Fibroblast of pulmonary artery (primary cell): ENCODE data around the gene TUT1.
"Not testable (repeated sequence)": the region's sequence is repeated elsewhere in the genome, so short reads cannot be mapped to it uniquely, and the experiment has no call there.

Source experiments
- DNase-seq: peaks from one replicate; pipeline ENCODE4 v3.0.0-alpha.2; 2010; ENCODE audit warnings: low read depth
- H3K4me3 ChIP-seq: replicated peaks from 2 replicates; pipeline ENCODE4 v1.5.1; 2011; ENCODE audit warnings: low read depth, mild to moderate bottlenecking, control low read depth, low read length, moderate library complexity
- CTCF ChIP-seq: IDR thresholded peaks from 2 replicates; pipeline ENCODE4 v1.5.1; 2011; ENCODE audit warnings: mild to moderate bottlenecking, control low read depth, low read length, inconsistent platforms; ENCODE audit errors: missing control alignments

Gene TUT1

DNA sequence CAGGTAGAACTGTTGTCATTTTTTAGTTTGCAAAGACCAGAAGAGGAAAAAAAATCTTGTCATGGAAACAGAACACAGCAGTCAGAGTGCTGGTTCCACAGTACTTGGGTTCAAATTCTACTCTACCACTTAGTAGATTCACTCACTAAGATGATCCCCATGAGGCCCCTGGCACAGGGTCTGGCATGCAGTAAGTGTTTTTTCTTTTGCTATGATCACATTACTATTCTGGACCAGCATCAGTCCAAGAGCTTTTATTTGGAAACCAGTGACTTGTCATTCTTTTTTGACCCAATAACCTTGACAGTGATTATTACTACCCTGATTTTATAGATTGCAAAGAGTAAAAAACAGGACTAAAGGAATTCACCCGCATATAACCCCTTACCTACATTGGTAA, 21.7 kb downstream of the TUT1 start:
- DNase-seq, result no peak
- TF ChIP-seq CTCF, result no peak
- H3K4me3 ChIP-seq, result no peak overlapping the region

DNA sequence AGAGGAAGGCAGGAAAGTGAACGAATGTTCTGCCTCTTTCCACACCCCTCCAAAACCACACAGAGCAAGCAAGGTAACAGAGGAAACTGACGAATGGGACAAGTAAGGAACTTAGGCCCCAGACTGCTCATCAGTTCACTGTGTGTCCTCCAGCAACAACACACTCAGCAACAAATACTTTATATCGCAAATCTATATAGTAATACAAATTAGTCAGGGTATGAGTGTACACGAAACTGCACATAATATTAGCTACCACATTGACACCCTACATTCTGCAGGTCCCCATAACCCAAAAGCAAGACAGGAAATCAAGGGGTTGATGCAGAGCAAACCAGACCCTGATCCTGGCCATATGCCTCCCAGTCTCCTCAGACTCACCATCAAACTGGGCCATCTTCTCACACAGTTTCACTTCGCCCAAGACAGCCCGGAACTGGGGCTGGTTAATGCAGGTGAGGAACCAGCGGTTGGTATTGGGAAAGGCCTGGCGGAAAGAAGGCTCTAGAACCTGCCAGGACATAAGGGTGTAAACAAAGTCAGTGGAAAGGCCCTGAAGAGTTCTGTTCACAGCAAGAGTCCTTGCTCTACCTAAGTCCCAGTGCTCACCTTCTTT, 24.2 kb downstream of the TUT1 start:
- TF ChIP-seq CTCF, result no peak
- H3K4me3 ChIP-seq, result no peak overlapping the region
- no peak for DNase-seq

DNA sequence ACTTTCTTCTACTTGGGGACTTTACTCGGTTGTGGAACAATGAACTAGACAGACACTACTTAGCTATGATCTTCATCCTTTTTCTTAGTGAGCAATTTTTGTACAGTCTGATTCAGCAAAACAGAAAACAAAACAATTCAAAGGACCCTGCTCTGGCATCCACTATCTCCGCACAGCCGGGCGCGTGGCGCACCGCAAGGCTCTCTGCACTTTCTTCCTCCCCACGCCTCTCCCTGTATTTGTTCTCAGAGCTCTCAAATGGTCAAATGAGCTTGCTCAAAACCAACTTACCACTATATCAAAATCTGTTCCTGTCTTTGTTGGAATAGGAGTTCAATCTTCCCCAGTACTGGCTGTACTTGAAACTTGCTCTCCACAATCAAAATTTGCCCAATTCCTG, 25.1 kb downstream of the TUT1 start:
- no peak for TF ChIP-seq CTCF
- no peak overlapping the region for H3K4me3 ChIP-seq
- no peak for DNase-seq

DNA sequence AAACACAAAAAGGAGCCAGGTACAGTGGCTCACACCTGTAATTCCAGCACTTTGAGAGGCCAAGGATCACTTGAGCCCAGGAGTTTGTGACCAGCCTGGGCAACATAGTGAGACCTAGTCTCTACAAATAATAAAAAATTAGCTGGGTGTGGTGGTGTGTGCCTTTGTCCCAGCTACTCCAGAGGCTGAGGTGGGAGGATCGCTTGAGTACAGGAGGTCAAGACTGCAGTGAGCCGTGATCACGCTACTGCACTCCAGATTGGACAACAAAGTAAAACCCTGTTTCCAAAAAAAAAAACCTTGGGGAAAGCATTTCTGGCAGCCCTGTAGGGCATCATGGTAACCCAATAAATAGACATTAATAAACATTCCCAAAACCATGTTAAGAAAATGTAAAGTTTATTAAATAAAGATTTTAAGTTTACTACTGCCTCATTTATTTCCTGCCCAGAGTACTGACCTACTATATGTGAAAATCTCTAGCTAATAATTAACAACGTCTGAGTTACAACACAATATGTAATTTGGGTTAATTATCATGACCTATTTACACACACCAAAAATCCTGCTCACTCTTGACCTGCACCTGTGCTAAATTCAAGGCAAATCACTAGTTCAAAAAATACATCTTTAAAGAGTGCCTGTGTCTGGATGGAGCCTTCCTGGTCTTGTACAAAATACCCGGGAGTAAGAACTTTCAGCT, 26.1 kb downstream of the TUT1 start:
- no peak for TF ChIP-seq CTCF
- DNase-seq, result no peak
- no peak overlapping the region for H3K4me3 ChIP-seq

DNA sequence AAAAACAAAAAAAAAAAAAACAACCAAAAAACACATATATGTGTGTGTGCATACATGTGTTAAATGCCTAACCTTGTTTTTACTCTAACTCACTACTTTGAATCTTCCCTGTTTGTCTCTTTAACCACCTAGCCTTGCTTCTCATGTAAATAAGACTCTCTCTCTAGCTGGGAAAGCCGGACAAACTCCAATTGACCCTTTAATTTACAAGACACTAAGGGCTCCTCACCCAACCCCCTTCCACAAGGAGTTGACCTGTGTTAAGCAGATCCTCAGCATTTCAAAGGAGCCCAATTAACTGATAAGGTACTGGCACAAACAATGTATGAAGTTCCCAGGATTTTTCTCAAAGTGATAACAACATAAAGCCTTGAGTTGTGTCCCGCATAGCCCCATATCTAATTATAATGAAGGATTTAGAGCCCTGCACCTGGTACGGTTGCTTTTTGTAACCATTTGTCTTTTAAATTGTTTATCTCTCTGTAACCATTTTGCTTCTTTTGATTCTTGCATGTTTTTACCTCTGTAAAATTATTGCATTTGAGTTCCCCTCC, 29.6 kb downstream of the TUT1 start:
- not testable (repeated sequence) for DNase-seq, H3K4me3 ChIP-seq

- no peak overlapping the region for H3K4me3 ChIP-seq
- peak; percentile 94 for TF ChIP-seq CTCF
- DNase-seq, result peak; percentile 98
These were observed 30.7 kb downstream of the TUT1 start for GRCh38 chr11:62560566-62561103.

GRCh38 chr11:62559626-62560025, 31.7 kb downstream of the TUT1 start:
- H3K4me3 ChIP-seq, DNase-seq: not testable (repeated sequence)

- TF ChIP-seq CTCF, result no peak
- DNase-seq, result no peak
- H3K4me3 ChIP-seq, result no peak overlapping the region
These were observed 32.1 kb downstream of the TUT1 start for GRCh38 chr11:62559204-62559603.
